Retina (tissue), 1 donor: ENCODE results near the gene SLC25A13.

Experiments
- DNase-seq: peaks from one replicate; pipeline ENCODE4 v3.0.0-alpha.2; 2016

SLC25A13 gene

GRCh38 chr7:96084881-96085553 is 236.9 kb downstream of the SLC25A13 start:
- DNase-seq: no peak

GRCh38 chr7:96080027-96080426 is 241.9 kb downstream of the SLC25A13 start:
- DNase-seq: no peak

GRCh38 chr7:96076350-96076707 is 245.6 kb downstream of the SLC25A13 start:
- no peak for DNase-seq

- peak; percentile 77 for DNase-seq
These were observed 246.2 kb downstream of the SLC25A13 start for GRCh38 chr7:96075510-96076349.

GRCh38 chr7:96074871-96075270 is 247.0 kb downstream of the SLC25A13 start:
- DNase-seq: no peak
